GM21526 (cell line): Measurements from ENCODE around the gene KLK11.

ENCODE experiments used
- ATAC-seq: cut with Tn5 transposase; IDR thresholded peaks from one replicate; pipeline ENCODE4 v1.9.1; 2021; ENCODE audit warnings: moderate library complexity; ENCODE audit not compliant: unreplicated experiment, low FRiP score

KLK11 gene

DNA sequence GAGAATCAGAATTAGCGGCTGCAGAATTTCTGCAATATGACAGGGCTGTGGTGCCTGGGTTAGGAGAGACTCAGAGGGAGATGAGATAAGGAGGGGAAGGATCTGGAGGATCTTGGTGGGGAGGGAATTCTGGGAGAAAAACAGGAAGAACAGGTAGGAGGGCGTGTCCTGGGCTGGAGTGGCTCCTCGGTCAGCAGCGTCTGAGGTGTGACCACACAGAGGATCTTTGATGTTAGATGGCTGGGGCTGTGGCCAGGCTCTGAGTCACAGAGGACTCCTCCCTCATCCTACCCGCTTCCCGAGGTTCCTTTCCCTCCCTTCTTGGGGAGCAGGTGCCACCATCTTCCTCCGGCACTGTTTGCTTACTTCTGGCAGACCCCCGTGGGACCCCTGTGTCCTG is 50.6 kb downstream of the KLK11 start:
- ATAC-seq: no peak

DNA sequence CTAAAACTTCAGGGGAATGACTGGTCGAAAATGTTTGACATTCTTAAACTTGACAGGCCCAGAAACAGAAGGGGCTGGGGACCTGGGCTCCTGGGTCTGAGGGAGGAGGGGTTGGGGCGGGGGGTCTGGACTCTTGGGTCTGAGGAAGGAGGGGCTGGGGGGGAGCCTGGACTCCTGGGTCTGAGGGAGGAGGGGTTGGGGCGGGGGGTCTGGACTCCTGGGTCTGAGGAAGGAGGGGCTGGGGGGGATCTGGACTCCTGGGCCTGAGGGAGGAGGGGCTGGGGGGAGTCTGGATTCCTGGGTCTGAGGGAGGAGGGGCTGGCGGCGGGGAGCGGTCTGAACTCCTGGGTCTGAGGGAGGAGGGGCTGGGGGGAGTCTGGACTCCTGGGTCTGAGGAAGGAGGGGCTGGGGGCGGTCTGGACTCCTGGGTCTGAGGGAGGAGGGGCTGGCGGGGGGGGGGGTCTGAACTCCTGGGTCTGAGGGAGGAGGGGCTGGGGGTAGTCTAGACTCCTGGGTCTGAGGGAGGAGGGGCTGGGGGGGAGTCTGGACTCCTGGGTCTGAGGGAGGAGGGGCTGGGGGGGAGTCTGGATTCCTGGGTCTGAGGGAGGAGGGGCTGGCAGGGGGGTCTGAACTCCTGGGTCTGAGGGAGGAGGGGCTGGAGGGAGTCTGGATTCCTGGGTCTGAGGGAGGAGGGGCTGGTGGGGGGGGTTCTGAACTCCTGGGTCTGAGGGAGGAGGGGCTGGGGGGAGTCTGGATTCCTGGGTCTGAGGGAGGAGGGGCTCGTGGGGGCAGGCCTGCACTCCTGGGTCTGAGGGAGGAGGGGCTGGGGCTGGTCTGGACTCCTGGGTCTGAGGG is 51.5 kb downstream of the KLK11 start:
- no peak for ATAC-seq

DNA sequence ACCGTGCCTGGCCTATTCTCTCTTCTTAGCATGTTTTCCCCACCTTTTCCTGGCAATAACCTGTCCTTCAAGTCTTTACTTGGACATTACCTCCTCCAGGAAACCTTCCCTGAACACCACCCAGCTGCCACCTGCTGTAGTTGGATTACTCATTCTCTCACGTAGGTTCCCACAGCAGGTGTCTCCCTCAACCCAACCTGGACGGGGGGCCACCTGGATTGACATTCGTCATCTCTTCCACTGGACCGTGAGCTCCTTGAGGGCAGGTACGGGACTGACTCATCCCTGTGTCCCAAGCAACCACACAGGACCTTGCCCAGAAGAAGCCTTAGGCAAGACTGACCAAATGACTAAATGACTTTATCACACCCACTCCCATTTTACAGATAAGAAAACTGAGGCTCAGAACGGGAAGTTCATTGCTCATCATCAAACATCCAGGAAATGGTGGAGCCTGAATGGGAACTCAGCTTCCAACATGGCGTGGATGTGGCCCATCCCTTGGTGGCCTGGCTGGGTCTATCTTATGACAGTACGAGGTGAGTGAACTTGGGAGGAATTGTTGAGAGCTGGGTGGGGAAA is 53.5 kb downstream of the KLK11 start:
- ATAC-seq: no peak
